ENCODE measurements around the gene MAP3K5. TPM values are rescaled to one million over a fixed set of nuclear protein-coding genes. Genes with fewer than 3 reads are reported as not detected.

The MAP3K5 gene
- total and polyA plus RNA-seq, 9 of the 15 experiments (the other 6 are each of a cell fraction or from before 2014, with no cell fraction given) = 2.2 to 13.0 (median 9.9) TPM

GRCh38 chr6:136563386-136564152 is 228.7 kb downstream of the MAP3K5 start:
- intact Hi-C loops (cut with micrococcal nuclease) (no loop called here), in situ Hi-C loops (cut with MboI) (no loop called here)
- no peaks in the 10 kb centered on the region for H4K20me1 ChIP-seq (replicated peaks; ENCODE audit: control insufficient read depth, insufficient read depth, low read length)
- peaks cover 29% of the 10 kb centered on the region; the same call in 2 of the 3 replicates for H3K36me3 ChIP-seq (ENCODE audit: control insufficient read depth, insufficient read depth, low read length)
- H3K9ac ChIP-seq (ENCODE audit: insufficient read depth in 1 of 2, low read depth in 2 of 2, low read length in 2 of 2) = no peak overlapping the region
- no peak overlapping the region for H3K4me2 ChIP-seq (ENCODE audit: insufficient read depth, low read length)
- POLR2A ChIA-PET = interaction anchor here (0.7 to 1.6 kb wide), 3 partner anchors 11 to 275 kb away, joined by 3 to 4 read pairs (median 4); partner anchors contain the start of gene MAP7
- no TSS peak for BruUV-seq (replicated peaks)
- H3K4me1 ChIP-seq (replicated peaks in 1 of 2; ENCODE audit: control insufficient read depth in 2 of 2, insufficient read depth in 2 of 2, low read length in 2 of 2) = peaks cover 0 to 36% of the 10 kb centered on the region in 2 experiments; a peak in 4 of 5 replicates
- no peaks in the 10 kb centered on the region for H3K9me3 ChIP-seq (replicated peaks; ENCODE audit: control insufficient read depth, insufficient read depth, low read depth, low read length)
- H2AFZ ChIP-seq (ENCODE audit: low read depth, low read length) = no peak overlapping the region; the same call in 1 of the 2 replicates
- WGBS (ENCODE audit: insufficient coverage, low coverage, missing lambda C conversion rate) = 35% methylated on average over 6 of the region's 6 CpGs
- TF ChIP-seq NR2C2 (CRISPR knock-in tag; IDR thresholded peaks at IDR 0.05) (no peak), NR2C2 (tag; IDR thresholded peaks at IDR 0.05) (peak; percentile 52), ZBTB17 (CRISPR knock-in tag; IDR thresholded peaks at IDR 0.05) (no peak), ETV1 (tag; conservative IDR thresholded peaks at IDR 0.05; ENCODE audit: low read depth) (peak; percentile 49; the same call in 1 of the 2 replicates), GABPA (tag; conservative IDR thresholded peaks at IDR 0.05; ENCODE audit: low read depth) (peak; percentile 37), STAG1 (CRISPR knock-in tag; IDR thresholded peaks at IDR 0.05; ENCODE audit: borderline replicate concordance) (no peak), PBX2 (CRISPR knock-in tag; IDR thresholded peaks at IDR 0.05; ENCODE audit: low read depth) (no peak), PBX2 (tag; conservative IDR thresholded peaks at IDR 0.05; ENCODE audit: low read depth) (peak; percentile 64), OTX1 (CRISPR knock-in tag; IDR thresholded peaks at IDR 0.05) (no peak), CBX3 (IDR thresholded peaks at IDR 0.05; ENCODE audit: borderline replicate concordance in 1 of 2, low read length in 2 of 2) (no peak), MEIS2 (IDR thresholded peaks at IDR 0.05; ENCODE audit: partially characterized antibody) (peak; percentile 44), GTF2A2 (tag; IDR thresholded peaks at IDR 0.05) (no peak), ELF1 (tag; IDR thresholded peaks at IDR 0.05) (0 out of 2 replicates have a peak, but pooled peaks have one; percentile 38), MEF2D (tag; conservative IDR thresholded peaks at IDR 0.05; ENCODE audit: low read depth) (0 out of 2 replicates have a peak, but pooled peaks have one; percentile 15), CREB3 (tag; conservative IDR thresholded peaks at IDR 0.05; ENCODE audit: low read depth) (0 out of 2 replicates have a peak, but pooled peaks have one; percentile 14), NFRKB (IDR thresholded peaks at IDR 0.05; ENCODE audit: low read depth) (no peak), ZNF311 (CRISPR knock-in tag; IDR thresholded peaks at IDR 0.05) (no peak)
- peak overlapping the region; percentile 44; the same call in 1 of the 3 replicates for H3K27ac ChIP-seq (ENCODE audit: extremely low read depth, low read depth, low read length)
- H3K9me1 ChIP-seq (ENCODE audit: control insufficient read depth, insufficient read depth, low read length) = no peaks in the 10 kb centered on the region
- no peak overlapping the region for H3K4me3 ChIP-seq
- CTCF ChIA-PET (ENCODE audit: low intra/inter-chr PET ratio) = no interaction called here
- H3K27me3 ChIP-seq (ENCODE audit: control insufficient read depth in 2 of 2, insufficient read depth in 2 of 2, low read length in 2 of 2) = no peaks in the 10 kb centered on the region
- DNase-seq (ENCODE audit: extremely low read depth in 1 of 4, low spot score in 3 of 4) (peak in 1 of 4 experiments; percentile 25), ATAC-seq (peak; percentile 19; the same call in 1 of the 3 replicates), FAIRE-seq (peak; percentile 11)
- H3K79me2 ChIP-seq (ENCODE audit: control insufficient read depth, insufficient read depth, low read length) = no peaks in the 10 kb centered on the region
